HTR-8/SVneo (cell line): Measurements from ENCODE around the gene SAAL1.

Experiments
- DNase-seq: peaks from one replicate; pipeline ENCODE4 v3.0.0; 2011; ENCODE audit warnings: low spot score, mixed read lengths; ENCODE audit not compliant: insufficient read length
- FAIRE-seq: peaks from 2 replicates; lab custom pipeline; 2011; peaks lifted over from hg19 to GRCh38; lab: Jason Lieb, UNC

Gene SAAL1

GRCh38 chr11:18088966-18089365 lies 16.9 kb downstream of the SAAL1 start:
- DNase-seq (no peak), FAIRE-seq (no peak)

GRCh38 chr11:18088366-18088765 lies 17.5 kb downstream of the SAAL1 start:
- DNase-seq (no peak), FAIRE-seq (no peak)

- FAIRE-seq = no peak
- no peak for DNase-seq
Observed at GRCh38 chr11:18081551-18081950, 24.3 kb downstream of the SAAL1 start.

GRCh38 chr11:18080451-18080850 lies 25.4 kb downstream of the SAAL1 start:
- DNase-seq = no peak
- no peak for FAIRE-seq

- DNase-seq = no peak
- FAIRE-seq = no peak
Observed at GRCh38 chr11:18078909-18079308, 27.0 kb downstream of the SAAL1 start.

- no peak for FAIRE-seq
- no peak for DNase-seq
Observed at GRCh38 chr11:18075444-18075843, 30.4 kb downstream of the SAAL1 start.

- no peak for DNase-seq
- FAIRE-seq = no peak
Observed at GRCh38 chr11:18071098-18071705, 34.7 kb downstream of the SAAL1 start.

- DNase-seq (no peak), FAIRE-seq (no peak)
Observed at GRCh38 chr11:18067372-18067771, 38.5 kb downstream of the SAAL1 start.

GRCh38 chr11:18066626-18067025 lies 39.3 kb downstream of the SAAL1 start:
- no peak for FAIRE-seq
- DNase-seq = no peak

- no peak for FAIRE-seq
- DNase-seq = no peak
Observed at GRCh38 chr11:18065572-18065971, 40.3 kb downstream of the SAAL1 start.

GRCh38 chr11:18064450-18065054 lies 41.3 kb downstream of the SAAL1 start:
- DNase-seq (no peak), FAIRE-seq (no peak)

GRCh38 chr11:18063862-18064434 lies 41.9 kb downstream of the SAAL1 start:
- no peak for FAIRE-seq
- DNase-seq = no peak

GRCh38 chr11:18063125-18063524 lies 42.8 kb downstream of the SAAL1 start:
- FAIRE-seq (no peak), DNase-seq (no peak)

- no peak for FAIRE-seq
- no peak for DNase-seq
Observed at GRCh38 chr11:18061351-18061750, 44.5 kb downstream of the SAAL1 start.

- no peak for FAIRE-seq
Observed at GRCh38 chr11:18056561-18057181, 49.2 kb downstream of the SAAL1 start.

GRCh38 chr11:18054511-18055103 lies 51.3 kb downstream of the SAAL1 start:
- FAIRE-seq (no peak), DNase-seq (no peak)

More at GRCh38 chr11:18056561-18057181, 49.2 kb downstream of the SAAL1 start:
- DNase-seq = no peak

- FAIRE-seq (no peak), DNase-seq (no peak)
Observed at GRCh38 chr11:18050848-18051247, 55.0 kb downstream of the SAAL1 start.

GRCh38 chr11:18046116-18046777 lies 59.6 kb downstream of the SAAL1 start, which contains the start of gene TPH1:
Gene TPH1, minus strand, starts transcription at chr11:18046269. Its CDS starts 5,507 bp downstream, at chr11:18040762.
- FAIRE-seq (no peak), DNase-seq (no peak)

- no peak for DNase-seq
- no peak for FAIRE-seq
Observed at GRCh38 chr11:18036456-18036855, 69.4 kb downstream of the SAAL1 start.
